MM.1S (cell line): ENCODE measurements around the gene FGF4.

Source experiments
- DNase-seq: peaks from one replicate; pipeline ENCODE4 v3.0.0-alpha.2; 2015
- H2AFZ ChIP-seq: fragments of 300-600 bp; sonication (generic); 2 replicates; pipeline ENCODE4 v1.6.0; 2016; ENCODE audit warnings: antibody characterized with exemption, low read length
- H3F3A ChIP-seq: fragments of 300-600 bp; sonication (generic); 2 replicates; pipeline ENCODE4 v1.6.1; 2016; ENCODE audit warnings: mild to moderate bottlenecking, antibody characterized with exemption, low read length, moderate library complexity, mixed read lengths; ENCODE audit not compliant: insufficient read depth
- H3K27ac ChIP-seq: fragments of 300-600 bp; sonication (generic); 2 replicates; pipeline ENCODE4 v1.5.1; 2016; ENCODE audit warnings: mild to moderate bottlenecking, low read length
- H3K27me3 ChIP-seq: fragments of 300-600 bp; sonication (generic); replicated peaks from 2 replicates; pipeline ENCODE4 v1.6.0; 2016; ENCODE audit warnings: low read length; ENCODE audit not compliant: insufficient read depth
- H3K36me3 ChIP-seq: fragments of 300-600 bp; sonication (generic); replicated peaks from 2 replicates; pipeline ENCODE4 v1.6.1; 2016; ENCODE audit warnings: mild to moderate bottlenecking, low read length, mixed read lengths; ENCODE audit not compliant: insufficient read depth
- H3K4me1 ChIP-seq: fragments of 300-600 bp; sonication (generic); 2 replicates; pipeline ENCODE4 v1.6.1; 2016; ENCODE audit warnings: low read length, mixed read lengths
- H3K4me2 ChIP-seq: fragments of 300-600 bp; sonication (generic); 2 replicates; pipeline ENCODE4 v1.6.0; 2016; ENCODE audit warnings: low read depth, low read length
- H3K4me3 ChIP-seq: fragments of 300-600 bp; sonication (generic); 2 replicates; pipeline ENCODE4 v1.5.1; 2016; ENCODE audit warnings: low read length, mixed read lengths
- H3K79me2 ChIP-seq: fragments of 300-600 bp; sonication (generic); 2 replicates; pipeline ENCODE4 v1.6.1; 2016; ENCODE audit warnings: mixed run types, low read length, mixed read lengths
- H3K9ac ChIP-seq: fragments of 300-600 bp; sonication (generic); 2 replicates; pipeline ENCODE4 v1.6.1; 2016; ENCODE audit warnings: low read length, mixed read lengths
- H3K9me2 ChIP-seq: fragments of 300-600 bp; sonication (generic); replicated peaks from 2 replicates; pipeline ENCODE4 v1.6.1; 2016; ENCODE audit warnings: mild to moderate bottlenecking, low read length, mixed read lengths; ENCODE audit not compliant: insufficient read depth
- H3K9me3 ChIP-seq: fragments of 300-600 bp; sonication (generic); replicated peaks from 2 replicates; pipeline ENCODE4 v1.6.1; 2016; ENCODE audit warnings: mild to moderate bottlenecking, low read length, mixed read lengths; ENCODE audit not compliant: insufficient read depth
- H4K20me1 ChIP-seq: fragments of 300-600 bp; sonication (generic); 2 replicates; pipeline ENCODE4 v1.6.1; 2016; ENCODE audit warnings: mild to moderate bottlenecking, low read length, moderate library complexity, mixed read lengths; ENCODE audit not compliant: insufficient read depth
- EZH2 ChIP-seq: fragments of 300-600 bp; sonication (generic); optimal IDR thresholded peaks from 2 replicates; pipeline ENCODE3; 2017; ENCODE audit warnings: low read depth, mild to moderate bottlenecking, antibody characterized with exemption, low read length, mixed read lengths
- EZH2phosphoT487 ChIP-seq: fragments of 300-600 bp; sonication (generic); IDR thresholded peaks from 2 replicates; pipeline ENCODE4 v1.6.1; 2018; ENCODE audit warnings: antibody characterized with exemption, low read length
- TF ChIP-seq, protein P1 (sequence below): fragments of 300-600 bp; sonication (generic); IDR thresholded peaks from 2 replicates; pipeline ENCODE4 v1.5.1; 2016; ENCODE audit warnings: antibody characterized with exemption, low read length, mixed read lengths

FGF4 gene

DNA sequence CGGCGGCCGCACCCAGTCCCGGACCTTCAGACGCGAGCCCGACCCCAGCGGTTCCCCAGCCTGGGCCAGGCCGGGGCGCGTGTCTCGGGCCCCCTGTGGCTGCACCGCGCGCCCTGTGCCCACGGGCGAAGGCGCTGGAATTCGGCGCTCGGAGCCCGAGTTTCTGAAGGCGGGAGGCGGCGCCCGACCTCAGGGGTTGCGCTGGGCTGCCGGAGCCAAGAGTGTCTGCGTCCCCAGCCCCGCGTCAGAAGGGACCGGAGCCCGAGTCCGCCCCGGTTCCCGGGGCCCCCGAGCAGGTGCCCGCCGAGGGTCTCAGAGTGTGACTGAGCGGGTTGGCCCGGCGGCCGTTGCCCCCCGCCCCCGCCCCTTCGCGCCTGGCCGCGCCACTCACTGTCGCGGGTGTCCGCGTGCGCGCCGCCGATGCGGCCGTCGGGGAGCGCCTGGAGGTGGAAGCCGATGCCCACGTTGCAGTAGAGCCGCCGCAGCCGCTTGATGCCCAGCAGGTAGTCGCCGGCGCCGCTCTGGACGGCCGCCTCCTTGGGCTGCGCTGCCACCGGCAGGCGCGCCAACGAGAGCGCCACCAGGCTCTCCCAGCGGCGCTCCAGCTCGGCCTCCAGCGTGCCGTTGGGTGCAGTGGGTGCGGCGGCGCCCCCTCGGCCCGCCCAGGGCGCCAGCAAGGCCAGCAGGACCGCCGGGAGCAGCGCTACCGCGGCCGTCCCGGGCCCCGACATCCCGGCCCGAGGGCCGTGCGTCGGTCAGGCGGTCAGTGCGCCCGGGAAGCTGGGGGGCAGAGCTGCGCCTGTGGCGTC, 583 bp downstream of the FGF4 start:
- H3F3A ChIP-seq, result no peaks in the 10 kb centered on the region
- TF ChIP-seq, protein P1, sequence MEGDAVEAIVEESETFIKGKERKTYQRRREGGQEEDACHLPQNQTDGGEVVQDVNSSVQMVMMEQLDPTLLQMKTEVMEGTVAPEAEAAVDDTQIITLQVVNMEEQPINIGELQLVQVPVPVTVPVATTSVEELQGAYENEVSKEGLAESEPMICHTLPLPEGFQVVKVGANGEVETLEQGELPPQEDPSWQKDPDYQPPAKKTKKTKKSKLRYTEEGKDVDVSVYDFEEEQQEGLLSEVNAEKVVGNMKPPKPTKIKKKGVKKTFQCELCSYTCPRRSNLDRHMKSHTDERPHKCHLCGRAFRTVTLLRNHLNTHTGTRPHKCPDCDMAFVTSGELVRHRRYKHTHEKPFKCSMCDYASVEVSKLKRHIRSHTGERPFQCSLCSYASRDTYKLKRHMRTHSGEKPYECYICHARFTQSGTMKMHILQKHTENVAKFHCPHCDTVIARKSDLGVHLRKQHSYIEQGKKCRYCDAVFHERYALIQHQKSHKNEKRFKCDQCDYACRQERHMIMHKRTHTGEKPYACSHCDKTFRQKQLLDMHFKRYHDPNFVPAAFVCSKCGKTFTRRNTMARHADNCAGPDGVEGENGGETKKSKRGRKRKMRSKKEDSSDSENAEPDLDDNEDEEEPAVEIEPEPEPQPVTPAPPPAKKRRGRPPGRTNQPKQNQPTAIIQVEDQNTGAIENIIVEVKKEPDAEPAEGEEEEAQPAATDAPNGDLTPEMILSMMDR, result no peak
- TF ChIP-seq EZH2phosphoT487, result no peak
- TF ChIP-seq EZH2, result no peak
- H3K9me3 ChIP-seq, result no peaks in the 10 kb centered on the region
- H3K4me3 ChIP-seq, result no peak overlapping the region
- H3K79me2 ChIP-seq, result no peaks in the 10 kb centered on the region
- no peaks in the 10 kb centered on the region for H3K4me1 ChIP-seq
- no peaks in the 10 kb centered on the region for H4K20me1 ChIP-seq
- H3K27ac ChIP-seq, result no peak overlapping the region
- H3K27me3 ChIP-seq, result peaks cover 86% of the 10 kb centered on the region
- no peak for DNase-seq
- H3K9me2 ChIP-seq, result no peaks in the 10 kb centered on the region
- H3K4me2 ChIP-seq, result no peak overlapping the region
- no peak overlapping the region for H3K9ac ChIP-seq
- H2AFZ ChIP-seq, result no peak overlapping the region
- H3K36me3 ChIP-seq, result no peaks in the 10 kb centered on the region

DNA sequence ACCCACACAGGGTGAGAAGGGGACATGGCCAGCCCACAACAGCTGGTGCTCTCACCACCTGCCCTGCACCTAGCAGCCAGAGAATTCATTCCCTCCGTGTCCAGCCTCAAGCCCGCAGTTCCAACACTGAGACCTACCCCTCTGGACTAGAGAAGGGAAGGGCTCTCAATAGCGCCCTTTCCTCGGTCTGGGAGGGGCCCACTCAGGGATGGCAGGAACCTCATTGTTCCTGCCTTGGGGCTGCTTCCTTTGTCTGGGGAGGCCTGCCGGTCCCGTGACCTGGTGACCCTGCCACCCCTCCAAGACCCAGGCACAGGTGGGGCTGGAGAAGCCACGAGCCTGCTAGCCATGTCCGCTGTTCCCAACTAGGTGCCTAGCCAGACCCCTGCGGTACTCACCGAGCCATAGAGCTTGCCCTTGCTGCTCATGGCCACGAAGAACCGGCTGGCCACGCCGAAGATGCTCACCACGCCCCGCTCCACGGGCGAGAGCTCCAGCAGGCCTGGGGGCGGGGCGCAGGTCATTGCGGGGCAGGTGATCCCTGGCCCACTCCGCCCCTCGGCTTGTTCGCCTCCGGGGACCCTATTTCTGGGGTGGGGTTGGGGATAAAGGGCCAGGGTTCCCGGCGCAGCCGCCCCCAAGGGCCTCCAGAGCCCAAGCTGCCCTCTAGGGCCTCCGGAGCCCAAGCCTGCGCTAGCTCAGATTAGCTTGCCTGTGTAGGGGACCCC, 1.4 kb downstream of the FGF4 start:
- Histone ChIP-seq H3K9ac (no peak overlapping the region), H3K4me1 (no peaks in the 10 kb centered on the region), H3K9me2 (no peaks in the 10 kb centered on the region), H3K27ac (no peak overlapping the region), H3K4me3 (no peak overlapping the region), H2AFZ (no peak overlapping the region), H3K36me3 (no peaks in the 10 kb centered on the region), H3K79me2 (no peaks in the 10 kb centered on the region), H3K27me3 (peaks cover 90% of the 10 kb centered on the region), H3K9me3 (no peaks in the 10 kb centered on the region), H3K4me2 (no peak overlapping the region), H4K20me1 (no peaks in the 10 kb centered on the region), H3F3A (no peaks in the 10 kb centered on the region)
- TF ChIP-seq EZH2phosphoT487 (no peak), EZH2 (no peak)
- TF ChIP-seq, protein P1, result no peak
- DNase-seq, result no peak

DNA sequence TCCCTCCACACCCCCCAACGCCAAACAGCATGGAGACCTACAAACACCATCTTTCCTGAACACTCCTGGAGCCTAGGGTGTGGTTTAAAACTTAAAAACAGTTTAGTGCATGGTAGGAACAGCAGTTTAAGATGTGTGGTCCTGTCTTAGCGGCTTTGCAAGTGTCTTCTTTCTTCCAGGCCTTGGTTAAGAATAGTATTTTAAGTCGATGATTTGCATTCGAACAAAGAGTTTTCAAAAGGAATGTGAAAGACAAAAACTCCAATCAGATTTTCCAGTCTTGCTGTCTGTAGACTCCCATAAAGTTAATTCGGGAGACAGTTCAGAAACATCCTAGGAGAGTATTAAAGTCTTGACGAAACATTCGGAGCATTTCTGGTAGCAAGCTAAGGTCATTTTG, 3.7 kb downstream of the FGF4 start:
- no peak overlapping the region for H3K9ac ChIP-seq
- H3K27me3 ChIP-seq, result peaks cover 87% of the 10 kb centered on the region
- TF ChIP-seq EZH2 (no peak), EZH2phosphoT487 (no peak)
- TF ChIP-seq, protein P1, result no peak
- no peak overlapping the region for H3K4me3 ChIP-seq
- no peaks in the 10 kb centered on the region for H4K20me1 ChIP-seq
- H3K79me2 ChIP-seq, result no peaks in the 10 kb centered on the region
- no peak for DNase-seq
- H3K4me2 ChIP-seq, result no peak overlapping the region
- H3K27ac ChIP-seq, result no peak overlapping the region
- no peaks in the 10 kb centered on the region for H3K4me1 ChIP-seq
- no peak overlapping the region for H2AFZ ChIP-seq
- H3F3A ChIP-seq, result no peaks in the 10 kb centered on the region
- H3K36me3 ChIP-seq, result no peaks in the 10 kb centered on the region
- no peaks in the 10 kb centered on the region for H3K9me3 ChIP-seq
- H3K9me2 ChIP-seq, result no peaks in the 10 kb centered on the region
